Breast epithelium (tissue), 3 donors: ENCODE data around the gene NEU3.

Source experiments
- CTCF ChIP-seq, 3 donors: fragments of 450-650 bp; IDR thresholded peaks; one replicate each; pipeline ENCODE4 v1.5.1; 2016 to 2017; ENCODE audit warnings: antibody characterized with exemption in 3 of 3, mild to moderate bottlenecking in 3 of 3, moderate library complexity in 3 of 3
- POLR2A ChIP-seq: fragments of 450-650 bp; IDR thresholded peaks from one replicate; pipeline ENCODE4 v1.6.1; 2016; ENCODE audit warnings: antibody characterized with exemption, mild to moderate bottlenecking, moderate library complexity
- POLR2AphosphoS5 ChIP-seq, 3 donors: sonication (generic); formaldehyde crosslinking; IDR thresholded peaks; one replicate each; pipeline ENCODE4 v1.6.1; 2017; ENCODE audit warnings: antibody characterized with exemption in 3 of 3

- TF ChIP-seq CTCF (IDR thresholded peaks at IDR 0.05) (no peak), POLR2AphosphoS5 (IDR thresholded peaks at IDR 0.05) (no peak), POLR2A (no peak)
Measured at GRCh38 chr11:75035256-75035655, 46.5 kb downstream of the NEU3 start.
